Right kidney (tissue), 1 donor: ENCODE measurements around the gene ARHGAP30.

Experiments used
- DNase-seq: peaks from one replicate; pipeline ENCODE4 v3.0.0-alpha.2; 2016

Gene ARHGAP30

GRCh38 chr1:161089938-161090337 lies 20.2 kb upstream of the ARHGAP30 start:
- no peak for DNase-seq

GRCh38 chr1:161089251-161089924 lies 19.7 kb upstream of the ARHGAP30 start, which contains the start of gene NECTIN4:
TSS of gene NECTIN4 (minus strand) at chr1:161089558. CDS start at chr1:161089296, 262 bp downstream.
- peak; percentile 42 for DNase-seq

- DNase-seq = no peak
These were observed 19.0 kb upstream of the ARHGAP30 start for GRCh38 chr1:161088587-161089110.

- DNase-seq = no peak
These were observed 16.8 kb upstream of the ARHGAP30 start for GRCh38 chr1:161086457-161086856.

GRCh38 chr1:161085165-161085564 lies 15.5 kb upstream of the ARHGAP30 start:
- no peak for DNase-seq

GRCh38 chr1:161084597-161084988 lies 14.9 kb upstream of the ARHGAP30 start:
- no peak for DNase-seq

GRCh38 chr1:161083748-161084596 lies 14.3 kb upstream of the ARHGAP30 start:
- no peak for DNase-seq

GRCh38 chr1:161082996-161083747 lies 13.5 kb upstream of the ARHGAP30 start:
- DNase-seq = no peak

- DNase-seq = no peak
These were observed 12.8 kb upstream of the ARHGAP30 start for GRCh38 chr1:161082483-161082882.

- DNase-seq = no peak
These were observed 11.8 kb upstream of the ARHGAP30 start for GRCh38 chr1:161081519-161081918.

GRCh38 chr1:161080441-161081405 lies 11.0 kb upstream of the ARHGAP30 start:
- no peak for DNase-seq

- DNase-seq = no peak
These were observed 9.9 kb upstream of the ARHGAP30 start for GRCh38 chr1:161079436-161080110.

GRCh38 chr1:161077426-161077825 lies 7.7 kb upstream of the ARHGAP30 start:
- no peak for DNase-seq

- DNase-seq = no peak
These were observed 6.7 kb upstream of the ARHGAP30 start for GRCh38 chr1:161076410-161076809.

- no peak for DNase-seq
These were observed 5.1 kb upstream of the ARHGAP30 start for GRCh38 chr1:161074676-161075368.

- no peak for DNase-seq
These were observed 3.9 kb upstream of the ARHGAP30 start for GRCh38 chr1:161073474-161074121.

- no peak for DNase-seq
These were observed 3.2 kb upstream of the ARHGAP30 start for GRCh38 chr1:161072751-161073449.

GRCh38 chr1:161071886-161072371 lies 2.2 kb upstream of the ARHGAP30 start:
- no peak for DNase-seq

GRCh38 chr1:161070761-161071160 lies 1.1 kb upstream of the ARHGAP30 start:
- DNase-seq = no peak
